IPS-NIHi11 (cell line): Measurements from ENCODE around the gene C11orf68.
A peak's percentile ranks its signal among the peaks of the same experiment; 100 is the strongest.

ENCODE experiments used
- DNase-seq: peaks from one replicate; pipeline ENCODE4 v3.0.0; 2012; ENCODE audit warnings: mixed read lengths, low spot score

The C11orf68 gene

GRCh38 chr11:65871811-65872548, 46.9 kb downstream of the C11orf68 start:
- no peak for DNase-seq

DNA sequence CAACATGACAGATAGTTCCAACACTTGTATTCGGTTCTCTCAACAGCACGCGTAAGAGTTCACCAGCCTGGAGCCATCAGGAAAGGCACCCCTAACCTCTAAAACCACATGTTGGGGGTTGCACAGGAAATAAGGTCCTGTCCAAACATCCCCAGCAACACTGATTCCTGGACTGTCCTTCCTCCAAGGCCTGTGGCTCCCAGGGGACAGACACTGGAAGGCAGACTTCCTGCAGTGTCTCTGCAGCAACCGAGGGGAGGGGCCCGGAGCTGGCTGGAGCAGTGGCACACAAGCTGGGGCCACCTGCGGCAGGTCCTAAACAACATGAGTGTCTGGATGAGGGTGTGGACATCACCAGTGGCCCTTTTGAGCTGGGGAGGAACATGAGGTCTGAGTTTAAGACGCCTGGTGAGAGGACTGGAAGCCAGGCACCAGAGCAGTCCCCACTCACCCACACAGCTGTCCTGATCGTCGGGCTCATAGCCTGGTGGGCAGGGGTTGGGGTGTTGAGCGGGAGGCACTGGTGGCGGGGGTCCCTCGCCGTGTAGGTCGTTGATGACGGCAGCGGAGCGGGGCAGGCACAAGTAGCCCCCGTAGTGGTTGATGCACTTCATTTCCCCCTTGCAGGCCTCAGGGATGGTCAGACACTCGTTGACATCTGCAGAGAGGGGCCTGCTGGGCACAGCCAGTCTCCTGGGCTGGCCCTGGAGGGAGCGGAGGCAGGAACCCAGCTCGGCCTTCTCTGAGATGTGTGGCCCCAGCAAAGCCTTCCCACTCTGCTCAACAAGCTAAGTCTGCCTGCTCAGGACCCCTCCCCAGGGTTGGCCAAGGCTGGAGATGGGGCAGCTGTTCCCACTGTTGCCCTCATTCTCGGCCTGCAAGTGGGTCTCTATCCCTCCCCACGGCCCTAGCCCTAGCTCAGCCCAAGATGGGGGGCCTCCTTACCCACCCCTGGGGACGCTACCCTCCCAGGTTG, 47.9 kb downstream of the C11orf68 start:
- no peak for DNase-seq

- DNase-seq: no peak
Observed at GRCh38 chr11:65870307-65870658, 48.6 kb downstream of the C11orf68 start.

- no peak for DNase-seq
Observed at GRCh38 chr11:65869643-65870306, 49.1 kb downstream of the C11orf68 start.

DNA sequence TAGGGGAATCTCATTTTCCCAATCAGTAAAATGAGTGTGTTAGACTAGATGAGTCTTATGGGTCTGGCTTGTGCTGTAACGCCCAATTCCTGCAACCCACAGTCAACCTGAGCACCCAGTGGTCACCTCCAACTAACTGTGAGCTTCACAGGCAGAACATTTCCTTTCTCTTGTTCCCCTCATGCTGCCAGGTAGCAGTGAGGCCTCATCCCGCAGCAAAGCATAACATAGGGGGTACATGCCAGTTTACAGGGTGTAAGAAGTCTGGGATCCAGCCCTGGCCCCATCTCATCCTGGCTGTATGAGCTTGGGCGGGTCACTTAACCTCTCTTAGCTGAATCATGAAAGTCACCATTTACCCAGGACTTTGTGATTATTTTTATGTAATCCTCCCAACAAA, 50.0 kb downstream of the C11orf68 start:
- DNase-seq: no peak

DNA sequence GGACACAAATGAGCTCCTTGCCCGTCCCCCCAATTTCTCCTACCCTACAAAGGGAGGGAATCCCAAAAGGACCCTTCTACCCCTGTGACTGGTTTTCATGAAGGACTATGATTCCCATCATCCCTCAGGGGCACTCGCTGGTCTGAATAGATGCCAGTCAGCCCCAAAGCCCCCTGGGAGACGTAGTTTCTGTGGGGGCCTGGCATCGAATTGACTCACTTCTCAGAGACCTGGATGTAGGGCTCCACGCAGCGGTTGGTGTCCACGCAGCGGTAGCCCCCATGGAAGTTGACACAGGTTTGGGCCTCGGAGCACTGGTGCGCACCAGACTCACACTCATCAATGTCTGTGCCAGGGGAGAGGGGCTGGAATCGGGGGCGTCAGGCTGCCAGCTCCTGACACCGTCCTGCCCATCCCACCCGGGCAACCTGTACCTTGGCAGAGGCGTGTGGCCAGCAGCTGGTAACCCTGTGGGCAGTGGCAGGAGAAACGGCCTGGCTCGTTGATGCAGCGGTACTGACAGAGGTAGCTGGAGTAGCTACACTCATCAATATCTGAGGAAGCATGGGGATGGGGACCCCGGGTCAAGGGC, 50.7 kb downstream of the C11orf68 start:
- peak; percentile 63 for DNase-seq

GRCh38 chr11:65867284-65868071, 51.4 kb downstream of the C11orf68 start:
- DNase-seq: peak; percentile 60
